Nephron (organoid): ENCODE data around the gene FBXO48.

ENCODE experiments used
- H3K27ac Mint-ChIP-seq, 3 experiments: 2 replicates each; pipeline ENCODE4 v1.8.0; 2020; ENCODE audit warnings: mixed read lengths in 3 of 3, mild to moderate bottlenecking in 2 of 3, moderate library complexity in 1 of 3
- H3K27me3 Mint-ChIP-seq: 2 replicates; pipeline ENCODE4 v1.8.0; 2021; ENCODE audit warnings: low read depth, mild to moderate bottlenecking, moderate library complexity, mixed read lengths
- H3K36me3 Mint-ChIP-seq: 2 replicates; pipeline ENCODE4 v1.8.0; 2020; ENCODE audit warnings: low read depth, mixed read lengths
- H3K4me1 Mint-ChIP-seq: 2 replicates; pipeline ENCODE4 v1.8.0; 2020; ENCODE audit warnings: mixed read lengths
- H3K4me3 Mint-ChIP-seq, 3 experiments: 2 replicates each; pipeline ENCODE4 v1.8.0; 2020; ENCODE audit warnings: mild to moderate bottlenecking in 3 of 3, mixed read lengths in 3 of 3, moderate library complexity in 2 of 3
- H3K9me3 Mint-ChIP-seq: 2 replicates; pipeline ENCODE4 v1.8.0; 2020; ENCODE audit warnings: mixed read lengths
- CTCF ChIP-seq, 3 experiments: fragments of 200-600 bp; sonication (generic); IDR thresholded peaks; one replicate each; pipeline ENCODE4 v1.5.0; 2021; ENCODE audit warnings: antibody characterized with exemption in 3 of 3; ENCODE audit not compliant: unreplicated experiment in 3 of 3

Gene FBXO48

GRCh38 chr2:68463287-68463877 is 3.7 kb downstream of the FBXO48 start:
- Mint-ChIP-seq H3K36me3 (no peaks in the 10 kb centered on the region), H3K4me1 (peaks cover 16% of the 10 kb centered on the region), H3K27me3 (no peaks in the 10 kb centered on the region), H3K4me3 (no peak overlapping the region), H3K27ac (no peak overlapping the region), H3K9me3 (no peaks in the 10 kb centered on the region)
- peak; percentile 74 to 89 (median 78) for TF ChIP-seq CTCF (IDR thresholded peaks at IDR 0.05; ENCODE audit: unreplicated experiment in 3 of 3)

GRCh38 chr2:68458981-68459380 is 8.1 kb downstream of the FBXO48 start:
- Mint-ChIP-seq H3K4me3 (no peak overlapping the region), H3K9me3 (no peaks in the 10 kb centered on the region), H3K4me1 (peaks cover 3% of the 10 kb centered on the region), H3K27ac (no peak overlapping the region), H3K27me3 (no peaks in the 10 kb centered on the region), H3K36me3 (no peaks in the 10 kb centered on the region)
- no peak for TF ChIP-seq CTCF (IDR thresholded peaks at IDR 0.05; ENCODE audit: unreplicated experiment in 3 of 3)

GRCh38 chr2:68456198-68456597 is 10.9 kb downstream of the FBXO48 start:
- Mint-ChIP-seq H3K4me3 (no peak overlapping the region), H3K4me1 (peaks cover 3% of the 10 kb centered on the region), H3K36me3 (no peaks in the 10 kb centered on the region), H3K27ac (no peak overlapping the region), H3K9me3 (no peaks in the 10 kb centered on the region), H3K27me3 (no peaks in the 10 kb centered on the region)
- no peak for TF ChIP-seq CTCF (IDR thresholded peaks at IDR 0.05; ENCODE audit: unreplicated experiment in 3 of 3)

GRCh38 chr2:68454719-68455118 is 12.4 kb downstream of the FBXO48 start:
- TF ChIP-seq CTCF (IDR thresholded peaks at IDR 0.05; ENCODE audit: unreplicated experiment in 3 of 3) = no peak
- Mint-ChIP-seq H3K36me3 (no peaks in the 10 kb centered on the region), H3K4me1 (peaks cover 3% of the 10 kb centered on the region), H3K27me3 (no peaks in the 10 kb centered on the region), H3K27ac (no peak overlapping the region), H3K4me3 (no peak overlapping the region), H3K9me3 (no peaks in the 10 kb centered on the region)

GRCh38 chr2:68453761-68454360 is 13.2 kb downstream of the FBXO48 start:
- no peaks in the 10 kb centered on the region for H3K4me1 Mint-ChIP-seq
- no peak overlapping the region for H3K27ac Mint-ChIP-seq
- H3K36me3 Mint-ChIP-seq = no peaks in the 10 kb centered on the region
- no peaks in the 10 kb centered on the region for H3K9me3 Mint-ChIP-seq
- no peak overlapping the region for H3K4me3 Mint-ChIP-seq
- peaks cover 2% of the 10 kb centered on the region for H3K27me3 Mint-ChIP-seq
- TF ChIP-seq CTCF (IDR thresholded peaks at IDR 0.05; ENCODE audit: unreplicated experiment in 3 of 3) = no peak
